Hematopoietic multipotent progenitor cell treated with erythropoietin and hydrocortisone succinate and interleukin-3 and kit ligand, for 15 days (in vitro differentiated cells): ENCODE results near the gene SATB1.
A peak's percentile ranks its signal among the peaks of the same experiment; 100 is the strongest.

Experiments used
- DNase-seq: peaks from one replicate; pipeline ENCODE4 v3.0.0-alpha.2; 2015; ENCODE audit warnings: low spot score

SATB1 gene

DNA sequence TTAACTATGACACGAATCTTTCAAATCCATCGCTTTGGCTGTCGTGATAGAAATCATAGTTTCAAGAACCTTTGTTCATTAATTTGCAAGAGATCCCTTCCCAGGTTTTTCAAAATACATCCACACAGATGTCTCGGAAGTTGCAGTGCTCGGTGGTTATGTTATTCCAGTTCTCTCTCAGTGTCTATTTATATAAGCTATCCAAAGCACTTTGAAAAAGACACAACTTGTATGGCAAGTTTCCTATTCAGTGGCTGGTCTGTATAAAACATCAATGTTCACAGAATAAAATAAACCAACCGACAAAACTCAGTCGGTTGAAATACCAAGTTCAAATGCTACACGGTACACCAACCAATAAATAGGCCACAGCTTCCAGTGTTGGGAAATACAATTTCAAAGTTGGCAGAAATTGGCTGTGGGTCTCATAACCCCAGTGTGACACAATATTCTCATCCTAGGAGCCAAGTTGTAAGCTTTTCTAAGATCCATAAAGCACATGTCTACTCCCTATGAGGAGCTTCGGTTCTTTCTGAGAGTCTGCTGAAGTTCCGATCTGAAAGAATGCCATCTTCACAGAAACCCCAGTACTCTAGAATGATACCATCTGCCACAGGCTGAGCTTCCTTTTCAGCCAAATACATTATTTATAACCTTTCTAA lies 23.7 kb downstream of the SATB1 start:
- DNase-seq, result no peak

DNA sequence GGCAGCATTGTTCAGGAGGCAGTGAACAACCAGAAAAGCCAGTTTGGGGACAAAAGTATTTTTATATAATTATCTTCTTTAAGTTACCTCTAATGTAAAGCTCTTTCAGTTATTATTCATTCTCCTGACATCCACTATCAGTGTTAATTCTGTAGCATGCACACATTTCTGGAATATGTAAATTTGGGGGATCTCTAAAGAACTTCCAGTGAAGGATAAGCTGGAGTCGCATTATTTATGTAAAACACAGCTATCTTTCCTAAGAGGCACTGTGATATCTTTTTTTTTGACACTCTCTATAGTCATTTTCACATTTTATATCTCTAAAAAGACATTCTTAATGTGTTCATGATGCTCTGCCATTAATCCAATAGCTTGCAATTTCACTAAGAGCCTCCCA lies 26.7 kb downstream of the SATB1 start:
- DNase-seq, result no peak

GRCh38 chr3:18396428-18396827 lies 28.7 kb downstream of the SATB1 start:
- no peak for DNase-seq

GRCh38 chr3:18394384-18394995 lies 30.6 kb downstream of the SATB1 start:
- DNase-seq, result no peak

- no peak for DNase-seq
Observed at GRCh38 chr3:18393906-18394305, 31.2 kb downstream of the SATB1 start.

GRCh38 chr3:18390024-18390660 lies 35.0 kb downstream of the SATB1 start:
- DNase-seq, result no peak

GRCh38 chr3:18389108-18389733 lies 35.9 kb downstream of the SATB1 start:
- DNase-seq, result peak; percentile 52

GRCh38 chr3:18386274-18386890 lies 38.8 kb downstream of the SATB1 start:
- no peak for DNase-seq

DNA sequence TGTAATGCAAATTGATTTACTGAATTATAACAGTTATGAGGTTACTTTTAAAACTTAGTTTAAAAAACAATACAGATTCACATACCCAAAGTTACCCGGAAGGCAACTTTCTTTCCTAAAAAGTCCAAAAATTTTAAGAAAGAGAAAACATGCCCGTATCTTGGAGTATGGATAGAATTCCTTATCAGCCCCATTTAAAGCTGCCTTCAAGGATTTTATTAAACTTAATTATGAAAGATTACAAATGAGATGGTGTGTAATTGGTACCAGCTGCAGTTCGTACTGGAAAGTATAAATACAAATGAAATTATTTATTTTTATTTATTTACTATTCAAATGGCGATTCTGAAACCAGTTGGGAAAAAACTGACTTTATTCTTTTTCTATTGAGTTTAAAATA lies 39.4 kb downstream of the SATB1 start:
- no peak for DNase-seq

- DNase-seq, result no peak
Observed at GRCh38 chr3:18382760-18383369, 42.3 kb downstream of the SATB1 start.

DNA sequence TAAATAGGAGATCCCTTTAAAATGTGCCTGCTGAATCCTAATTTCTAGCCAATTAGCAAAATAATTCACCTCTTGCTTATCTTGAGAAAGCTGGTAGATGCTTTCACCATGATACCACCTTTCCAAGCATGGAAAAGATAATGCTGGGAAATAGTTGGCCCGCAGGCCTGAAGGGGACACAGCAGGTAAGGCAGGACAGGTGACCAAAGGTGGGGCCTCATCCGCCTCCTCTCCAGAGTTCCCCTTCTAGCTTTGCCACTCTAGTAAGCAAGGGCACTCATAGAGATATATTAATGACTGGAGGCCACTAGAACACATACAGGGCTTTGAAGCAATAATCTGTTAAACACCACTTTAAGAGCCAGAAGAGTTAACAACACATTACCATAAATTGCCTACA lies 45.5 kb downstream of the SATB1 start:
- DNase-seq, result no peak

GRCh38 chr3:18378218-18378617 lies 46.9 kb downstream of the SATB1 start:
- DNase-seq, result no peak

- DNase-seq, result no peak
Observed at GRCh38 chr3:18376682-18377081, 48.5 kb downstream of the SATB1 start.

- no peak for DNase-seq
Observed at GRCh38 chr3:18372786-18373405, 52.2 kb downstream of the SATB1 start.

- no peak for DNase-seq
Observed at GRCh38 chr3:18370672-18371071, 54.5 kb downstream of the SATB1 start.

DNA sequence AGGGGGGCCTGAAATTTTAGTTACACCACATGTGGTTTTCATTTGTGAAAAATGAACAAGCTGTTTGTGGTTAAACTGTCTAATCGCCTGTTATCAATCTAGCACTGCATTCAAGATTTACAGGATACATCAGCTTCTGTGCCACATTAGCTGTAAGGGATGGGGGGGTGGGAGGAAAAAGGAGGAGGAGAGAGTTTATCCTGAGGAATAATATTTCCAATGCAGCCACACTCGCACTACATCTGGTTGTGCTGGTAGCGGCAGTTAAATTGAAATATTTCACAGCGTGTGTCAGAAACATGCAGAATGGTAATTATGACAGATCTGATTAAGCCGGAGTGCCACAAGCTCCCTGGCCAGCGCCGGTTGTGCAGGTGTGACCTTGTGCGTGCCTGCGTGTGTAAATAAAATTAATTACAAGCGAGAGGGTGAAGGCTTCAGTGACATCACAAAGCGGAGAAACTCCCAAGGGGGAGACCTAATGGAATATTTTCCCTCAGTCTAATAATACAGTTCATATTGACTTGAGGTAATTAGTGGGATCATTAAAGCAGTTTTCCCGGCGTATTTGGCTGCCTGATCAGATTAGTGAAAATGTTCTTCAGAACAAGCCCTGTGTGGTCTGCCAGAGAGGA lies 55.5 kb downstream of the SATB1 start:
- DNase-seq, result no peak

- DNase-seq, result no peak
Observed at GRCh38 chr3:18366258-18366657, 58.9 kb downstream of the SATB1 start.

- no peak for DNase-seq
Observed at GRCh38 chr3:18363338-18363737, 61.8 kb downstream of the SATB1 start.

DNA sequence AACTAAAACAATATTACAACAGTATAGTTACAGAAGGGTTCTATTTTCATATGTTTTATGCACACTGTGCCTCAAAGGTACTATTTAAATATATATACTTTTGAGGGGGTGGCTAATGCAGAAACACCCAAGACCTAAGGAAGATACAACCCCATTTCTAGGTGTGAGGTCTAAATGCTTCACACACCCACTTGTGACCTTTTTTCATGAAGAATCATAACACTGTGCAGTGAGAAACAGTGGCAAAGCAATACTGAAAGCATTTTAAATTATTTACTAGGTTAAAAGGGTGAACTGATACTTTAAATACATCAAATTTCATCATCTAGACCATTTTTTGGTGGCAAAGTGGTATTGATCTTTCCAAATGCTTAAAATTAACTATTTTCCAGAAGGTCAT lies 67.4 kb downstream of the SATB1 start:
- DNase-seq, result no peak

- DNase-seq, result no peak
Observed at GRCh38 chr3:18355832-18356231, 69.3 kb downstream of the SATB1 start.

DNA sequence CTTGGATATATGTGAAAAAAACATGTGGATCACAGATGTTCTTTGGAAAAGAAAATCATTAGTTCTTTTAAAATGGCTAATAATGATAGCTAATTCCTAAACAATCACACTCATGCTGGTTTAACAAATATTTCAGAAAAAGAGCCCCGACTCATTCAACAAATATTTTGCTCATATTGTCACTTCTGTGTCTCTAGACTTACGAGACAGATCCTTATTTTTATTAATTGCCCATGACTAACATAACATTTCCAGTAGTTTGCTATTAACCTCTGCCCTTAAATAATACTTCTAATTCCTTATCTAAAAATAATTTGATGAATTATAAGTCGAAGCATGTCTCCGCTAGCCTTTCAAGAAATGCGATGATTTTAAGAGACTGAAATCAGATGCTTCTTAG lies 70.4 kb downstream of the SATB1 start:
- DNase-seq, result no peak
